Natural killer cell (primary cell): ENCODE data around the gene CTNNA2. TPM values are rescaled to one million over a fixed set of nuclear protein-coding genes. Genes with fewer than 3 reads are reported as not detected.

ENCODE experiments used
- ATAC-seq, 3 donors: fragments of 150-1000 bp in 2 of 3; fragments of 200-7000 bp in 1 of 3; cut with Tn5 transposase; 1 replicate in 1 of 3; 2 replicates in 2 of 3; pipeline ENCODE4 v1.10.0; 2021; ENCODE audit warnings: mild to moderate bottlenecking in 2 of 3, moderate library complexity in 2 of 3
- DNase-seq, 2 donors: peaks; one replicate each; pipeline versions ENCODE4 v3.0.0 to v3.0.0-alpha.2; 2013 to 2021; ENCODE audit warnings: mixed read lengths in 1 of 2
- H3K27ac ChIP-seq: one replicate; pipeline ENCODE4 v1.5.1; 2013; ENCODE audit warnings: mild to moderate bottlenecking, low read length
- H3K27me3 ChIP-seq: one replicate; pipeline ENCODE4 v1.6.1; 2013; ENCODE audit warnings: low read length; ENCODE audit not compliant: control insufficient read depth, insufficient read depth
- H3K36me3 ChIP-seq: one replicate; pipeline ENCODE4 v1.6.1; 2013; ENCODE audit warnings: low read length; ENCODE audit not compliant: control insufficient read depth, insufficient read depth
- H3K4me1 ChIP-seq: one replicate; pipeline ENCODE4 v1.6.1; 2013; ENCODE audit warnings: low read length; ENCODE audit not compliant: control insufficient read depth, insufficient read depth
- H3K4me3 ChIP-seq: one replicate; pipeline ENCODE4 v1.5.1; 2013; ENCODE audit warnings: low read length
- H3K9me3 ChIP-seq: one replicate; pipeline ENCODE4 v1.6.1; 2013; ENCODE audit warnings: low read length; ENCODE audit not compliant: control insufficient read depth, insufficient read depth
- H3K27ac Mint-ChIP-seq, 2 donors: one replicate each; pipeline ENCODE4 v1.8.0; 2022; ENCODE audit warnings: mild to moderate bottlenecking in 2 of 2, mixed read lengths in 2 of 2, moderate library complexity in 1 of 2
- H3K27me3 Mint-ChIP-seq, 2 donors: one replicate each; pipeline ENCODE4 v1.8.0; 2022; ENCODE audit warnings: low read depth in 2 of 2, mixed read lengths in 2 of 2
- H3K36me3 Mint-ChIP-seq: one replicate; pipeline ENCODE4 v1.8.0; 2022; ENCODE audit warnings: mixed read lengths
- H3K4me1 Mint-ChIP-seq, 2 donors: one replicate each; pipeline ENCODE4 v1.8.0; 2022; ENCODE audit warnings: mixed read lengths in 2 of 2
- H3K4me3 Mint-ChIP-seq: one replicate; pipeline ENCODE4 v1.8.0; 2022; ENCODE audit warnings: mild to moderate bottlenecking, moderate library complexity, mixed read lengths
- H3K9me3 Mint-ChIP-seq, 2 donors: one replicate each; pipeline ENCODE4 v1.8.0; 2022; ENCODE audit warnings: mixed read lengths in 2 of 2
- WGBS: methylation state at CpG from one replicate; pipeline ENCODE4 v1.1.7; 2013; ENCODE audit warnings: missing lambda C conversion rate; ENCODE audit not compliant: insufficient coverage; 5-methylcytosine and 5-hydroxymethylcytosine counted together
- intact Hi-C: fragments of 100-400 bp; cut with micrococcal nuclease; formaldehyde crosslinking; loops from one replicate; pipeline ENCODE4 v1.14.2; 2022
- total RNA-seq, 4 donors: library from RNA; stranded (reverse); fragments of 120-200 nt in 1 of 4; gene quantifications; one replicate each; pipeline versions ENCODE4 v1.2.3 to v1.2.4, GENCODE V29; 2013 to 2022
- TF ChIP-seq, protein P1 (sequence below): fragments of 200-600 bp; IDR thresholded peaks from one replicate; pipeline ENCODE4 v1.8.0; 2022; ENCODE audit warnings: antibody characterized with exemption

The CTNNA2 gene
- total RNA-seq, 3 donors from 2014 or later (not counting 1 experiment from before 2014, with no cell fraction given), result not detected

DNA sequence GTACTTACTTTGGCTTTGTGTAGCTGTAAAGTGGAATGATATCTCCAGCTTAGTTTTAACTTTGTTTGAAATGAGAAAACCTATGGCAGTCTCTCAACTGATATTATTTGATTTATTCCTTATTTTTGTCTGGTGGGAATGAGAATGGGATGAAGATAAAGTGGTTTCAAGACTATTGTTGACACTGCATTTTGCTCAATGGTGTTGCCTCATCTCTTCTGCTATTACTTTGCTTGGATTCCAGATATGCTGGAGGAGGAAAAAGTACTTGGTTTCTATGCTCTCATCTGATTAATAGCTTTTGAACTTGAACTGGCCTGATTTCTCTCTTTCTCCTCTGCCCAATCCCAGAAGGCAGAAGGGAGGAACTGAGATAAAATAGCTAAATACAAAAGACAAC lies 198.2 kb downstream of the CTNNA2 start:
- Histone ChIP-seq H3K4me3 (no peak overlapping the region), H3K36me3 (no peaks in the 10 kb centered on the region), H3K4me1 (no peaks in the 10 kb centered on the region), H3K27me3 (no peaks in the 10 kb centered on the region), H3K9me3 (peaks cover 3% of the 10 kb centered on the region), H3K27ac (no peak overlapping the region)
- ATAC-seq (no peak), DNase-seq (no peak)
- Mint-ChIP-seq H3K36me3 (peaks cover 6% of the 10 kb centered on the region), H3K27ac (no peak overlapping the region), H3K4me3 (no peak overlapping the region), H3K4me1 (no peaks in the 10 kb centered on the region), H3K9me3 (peaks cover 14 to 15% of the 10 kb centered on the region in 2 donors), H3K27me3 (no peaks in the 10 kb centered on the region)
- intact Hi-C loops, result no loop called here
- TF ChIP-seq, protein P1, sequence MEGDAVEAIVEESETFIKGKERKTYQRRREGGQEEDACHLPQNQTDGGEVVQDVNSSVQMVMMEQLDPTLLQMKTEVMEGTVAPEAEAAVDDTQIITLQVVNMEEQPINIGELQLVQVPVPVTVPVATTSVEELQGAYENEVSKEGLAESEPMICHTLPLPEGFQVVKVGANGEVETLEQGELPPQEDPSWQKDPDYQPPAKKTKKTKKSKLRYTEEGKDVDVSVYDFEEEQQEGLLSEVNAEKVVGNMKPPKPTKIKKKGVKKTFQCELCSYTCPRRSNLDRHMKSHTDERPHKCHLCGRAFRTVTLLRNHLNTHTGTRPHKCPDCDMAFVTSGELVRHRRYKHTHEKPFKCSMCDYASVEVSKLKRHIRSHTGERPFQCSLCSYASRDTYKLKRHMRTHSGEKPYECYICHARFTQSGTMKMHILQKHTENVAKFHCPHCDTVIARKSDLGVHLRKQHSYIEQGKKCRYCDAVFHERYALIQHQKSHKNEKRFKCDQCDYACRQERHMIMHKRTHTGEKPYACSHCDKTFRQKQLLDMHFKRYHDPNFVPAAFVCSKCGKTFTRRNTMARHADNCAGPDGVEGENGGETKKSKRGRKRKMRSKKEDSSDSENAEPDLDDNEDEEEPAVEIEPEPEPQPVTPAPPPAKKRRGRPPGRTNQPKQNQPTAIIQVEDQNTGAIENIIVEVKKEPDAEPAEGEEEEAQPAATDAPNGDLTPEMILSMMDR, result no peak

DNA sequence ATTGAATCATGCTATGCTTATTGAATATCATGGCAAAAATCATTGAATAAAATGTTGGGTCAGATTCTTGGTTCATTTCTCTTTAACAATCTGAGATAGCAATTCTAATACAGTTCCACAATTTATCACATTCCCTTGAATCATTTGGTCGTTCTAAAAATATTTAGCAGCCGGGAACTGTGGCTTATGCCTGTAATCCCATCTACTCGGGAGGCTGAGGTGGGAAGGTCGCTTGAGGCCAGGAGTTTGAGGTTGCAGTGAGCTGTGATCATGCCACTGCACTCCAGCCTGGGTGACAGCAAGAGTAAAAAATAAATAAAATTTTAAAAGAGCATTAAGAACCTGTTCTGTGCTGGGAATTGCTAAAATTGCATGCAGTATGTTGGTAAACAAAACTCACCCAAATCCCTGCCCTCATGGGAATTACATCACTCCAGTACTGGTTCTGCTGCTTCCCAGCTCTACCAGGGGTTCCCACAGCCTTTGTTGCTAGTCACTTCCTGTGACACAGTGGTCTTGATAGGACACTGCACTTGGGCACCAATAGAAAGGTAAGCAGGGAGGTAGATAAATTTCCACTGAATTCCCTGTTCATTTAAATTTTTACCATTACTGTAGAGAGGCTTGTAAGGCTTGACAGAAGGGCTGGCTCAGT lies 200.4 kb downstream of the CTNNA2 start:
- Histone ChIP-seq H3K4me1 (no peaks in the 10 kb centered on the region), H3K36me3 (no peaks in the 10 kb centered on the region), H3K4me3 (no peak overlapping the region), H3K27me3 (no peaks in the 10 kb centered on the region), H3K9me3 (peaks cover 3% of the 10 kb centered on the region), H3K27ac (no peak overlapping the region)
- Mint-ChIP-seq H3K36me3 (peaks cover 6% of the 10 kb centered on the region), H3K27me3 (no peaks in the 10 kb centered on the region), H3K4me1 (no peaks in the 10 kb centered on the region), H3K4me3 (no peak overlapping the region), H3K27ac (no peak overlapping the region), H3K9me3 (peaks cover 14 to 15% of the 10 kb centered on the region in 2 donors)
- TF ChIP-seq, protein P1, result no peak
- ATAC-seq (no peak), DNase-seq (no peak)
- intact Hi-C loops, result no loop called here
- 84% methylated on average over 4 of the region's 4 CpGs for WGBS

DNA sequence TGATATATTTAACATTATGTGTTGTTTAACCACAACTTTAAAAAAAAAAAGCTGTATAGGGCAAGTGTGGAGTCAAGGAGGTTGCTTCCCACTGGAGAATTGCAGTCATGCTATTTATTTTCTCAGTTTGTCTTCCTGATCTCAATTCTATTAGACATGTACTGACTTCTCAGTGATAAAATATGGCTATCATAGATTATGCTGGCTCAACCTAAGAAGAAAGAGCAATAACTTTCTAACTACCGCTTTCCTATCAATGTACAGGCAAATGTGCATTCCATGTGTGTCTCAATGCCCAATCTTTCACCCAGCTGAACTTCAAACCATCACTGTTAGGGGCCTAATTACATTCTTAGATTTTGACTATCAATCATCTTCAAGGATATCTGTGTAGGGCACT lies 201.4 kb downstream of the CTNNA2 start:
- TF ChIP-seq, protein P1, result no peak
- Mint-ChIP-seq H3K4me3 (no peak overlapping the region), H3K36me3 (peaks cover under 1% of the 10 kb centered on the region), H3K9me3 (peaks cover 13 to 14% of the 10 kb centered on the region in 2 donors), H3K27me3 (no peaks in the 10 kb centered on the region), H3K4me1 (no peaks in the 10 kb centered on the region), H3K27ac (no peak overlapping the region)
- Histone ChIP-seq H3K4me3 (no peak overlapping the region), H3K4me1 (no peaks in the 10 kb centered on the region), H3K9me3 (peaks cover 3% of the 10 kb centered on the region), H3K27ac (no peak overlapping the region), H3K36me3 (no peaks in the 10 kb centered on the region), H3K27me3 (no peaks in the 10 kb centered on the region)
- intact Hi-C loops, result no loop called here
- 83% methylated on average over 1 of the region's 1 CpG for WGBS
- DNase-seq, result no peak
- no peak for ATAC-seq

DNA sequence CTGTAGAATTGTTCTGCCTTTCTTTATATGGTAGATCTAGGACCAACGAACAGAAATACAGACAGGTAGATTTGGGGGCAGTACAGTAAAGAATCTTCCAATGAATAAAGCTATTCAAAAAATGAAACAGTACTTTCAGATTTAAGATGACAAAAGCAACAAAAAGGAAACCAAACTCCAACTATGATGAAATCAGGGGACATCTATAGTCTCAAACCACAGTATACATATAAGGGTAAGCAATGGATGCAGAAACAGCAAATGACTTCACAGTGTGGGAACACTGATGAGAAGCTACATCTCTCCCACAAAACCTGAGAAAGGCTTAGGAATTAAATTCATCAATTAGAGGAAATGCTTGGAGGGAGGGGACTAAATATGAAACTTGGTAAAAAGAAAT lies 202.5 kb downstream of the CTNNA2 start:
- ATAC-seq (no peak), DNase-seq (no peak)
- peaks cover 3% of the 10 kb centered on the region for H3K9me3 ChIP-seq
- H3K4me1 ChIP-seq, result no peaks in the 10 kb centered on the region
- no peaks in the 10 kb centered on the region for H3K4me1 Mint-ChIP-seq
- no peaks in the 10 kb centered on the region for H3K36me3 ChIP-seq
- H3K27me3 ChIP-seq, result no peaks in the 10 kb centered on the region
- TF ChIP-seq, protein P1, result no peak
- H3K27ac Mint-ChIP-seq, result no peak overlapping the region
- peaks cover 8% of the 10 kb centered on the region in 2 donors for H3K9me3 Mint-ChIP-seq
- no peaks in the 10 kb centered on the region for H3K36me3 Mint-ChIP-seq
- H3K27me3 Mint-ChIP-seq, result no peaks in the 10 kb centered on the region
- WGBS, result 100% methylated on average over 1 of the region's 1 CpG
- H3K4me3 ChIP-seq, result no peak overlapping the region
- H3K27ac ChIP-seq, result no peak overlapping the region
- intact Hi-C loops, result no loop called here
- no peak overlapping the region for H3K4me3 Mint-ChIP-seq
